ENCODE data around the gene RIOK2. TPM values are rescaled to one million over a fixed set of nuclear protein-coding genes. Genes with fewer than 3 reads are reported as not detected.
A peak's percentile ranks its signal among the peaks of the same experiment; 100 is the strongest.
"Not testable (repeated sequence)": the region's sequence is repeated elsewhere in the genome, so short reads cannot be mapped to it uniquely, and the experiment has no call there.

RIOK2 gene
- 28.4 and 29.2 TPM in 2 replicates for total RNA-seq (2014; rRNA removed; shearing (Covaris generic); ENCODE audit: low replicate concordance)

DNA sequence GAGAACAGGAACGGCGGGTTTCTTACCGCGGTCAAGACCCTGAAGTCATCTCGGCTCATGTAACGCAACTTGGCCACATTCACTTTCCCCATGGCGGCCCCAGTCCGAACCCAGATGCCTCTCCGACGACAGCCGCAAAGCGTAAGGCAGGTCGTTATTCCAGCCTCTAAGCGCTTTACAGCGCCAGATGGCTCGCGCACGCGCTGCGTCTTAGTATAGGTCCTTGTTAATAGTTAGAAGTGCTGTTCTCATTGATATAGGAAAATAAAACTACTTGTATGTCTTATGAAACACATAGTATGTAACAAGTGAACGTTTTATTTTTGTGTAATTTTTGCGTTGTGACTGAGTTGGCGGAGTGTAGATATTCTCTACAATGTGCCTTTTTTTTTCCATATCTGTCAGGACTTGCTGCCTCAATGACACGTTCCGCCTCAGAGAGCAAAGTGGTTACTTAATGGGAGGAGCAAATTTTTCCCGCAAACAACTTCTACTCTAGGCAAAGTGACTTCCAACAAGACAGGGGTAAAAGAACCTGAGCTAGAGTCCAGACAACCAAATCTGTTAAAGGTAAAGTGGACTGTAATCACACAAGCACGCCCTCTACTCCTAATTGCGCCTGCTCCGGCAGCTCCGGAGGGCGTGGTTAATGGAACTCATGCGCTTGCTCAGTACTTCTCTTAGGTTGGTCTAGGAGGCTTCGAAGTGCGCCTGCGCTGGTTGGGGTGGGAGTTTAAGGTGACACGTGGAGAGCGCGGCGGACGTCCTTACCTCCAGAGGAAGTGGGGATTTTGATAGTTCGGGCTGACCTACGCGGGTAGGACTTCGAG, at the start of gene RIOK2:
TSS of gene RIOK2 (minus strand) at position 148 of the 830 bp plus-strand sequence. CDS start at position 92, 56 bp downstream.
- H3K9me3 ChIP-seq = peaks cover 4% of the 10 kb centered on the region; the same call in 1 of the 2 replicates
- DNase-seq = peak; percentile 98
- peak within 1 kb of the TSS; percentile 86 for H3K4me3 ChIP-seq
- no peaks in the 10 kb centered on the region for H3K27me3 ChIP-seq
- peaks cover 14% of the 10 kb centered on the region for H3K36me3 ChIP-seq

DNA sequence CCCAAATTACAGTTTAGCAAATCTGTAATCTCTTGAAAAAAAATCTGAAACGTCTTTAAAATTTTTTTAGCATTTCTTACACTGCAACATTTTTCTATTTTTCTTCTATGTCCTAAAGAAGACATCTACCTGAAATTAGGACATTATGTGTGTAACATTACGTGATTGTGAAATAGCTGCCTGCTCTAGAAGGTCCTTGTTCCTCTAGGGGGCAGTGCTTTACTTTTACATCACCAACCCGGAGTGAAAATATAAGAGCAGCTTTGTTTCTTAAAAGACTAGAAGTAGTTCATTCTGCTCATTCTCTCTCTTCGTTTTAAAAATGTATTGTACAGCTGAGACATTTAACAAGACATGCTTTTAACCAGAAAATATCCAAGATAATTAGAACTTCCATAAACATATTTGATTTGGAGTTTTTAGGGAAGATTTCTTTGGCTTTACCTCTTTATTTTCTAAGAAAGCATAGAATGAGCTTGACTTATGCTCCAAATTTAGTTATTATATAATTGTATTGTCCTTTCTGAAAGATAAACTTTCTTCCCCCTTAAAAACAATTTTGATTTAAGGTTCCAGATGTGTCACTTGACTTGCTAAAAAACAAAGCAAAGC, 48.1 kb upstream of the RIOK2 start:
- no peak overlapping the region for H3K4me3 ChIP-seq
- peak; percentile 13 for DNase-seq
- no peaks in the 10 kb centered on the region for H3K9me3 ChIP-seq
- no peaks in the 10 kb centered on the region for H3K36me3 ChIP-seq
- peaks cover 5% of the 10 kb centered on the region; the same call in 1 of the 2 replicates for H3K27me3 ChIP-seq

DNA sequence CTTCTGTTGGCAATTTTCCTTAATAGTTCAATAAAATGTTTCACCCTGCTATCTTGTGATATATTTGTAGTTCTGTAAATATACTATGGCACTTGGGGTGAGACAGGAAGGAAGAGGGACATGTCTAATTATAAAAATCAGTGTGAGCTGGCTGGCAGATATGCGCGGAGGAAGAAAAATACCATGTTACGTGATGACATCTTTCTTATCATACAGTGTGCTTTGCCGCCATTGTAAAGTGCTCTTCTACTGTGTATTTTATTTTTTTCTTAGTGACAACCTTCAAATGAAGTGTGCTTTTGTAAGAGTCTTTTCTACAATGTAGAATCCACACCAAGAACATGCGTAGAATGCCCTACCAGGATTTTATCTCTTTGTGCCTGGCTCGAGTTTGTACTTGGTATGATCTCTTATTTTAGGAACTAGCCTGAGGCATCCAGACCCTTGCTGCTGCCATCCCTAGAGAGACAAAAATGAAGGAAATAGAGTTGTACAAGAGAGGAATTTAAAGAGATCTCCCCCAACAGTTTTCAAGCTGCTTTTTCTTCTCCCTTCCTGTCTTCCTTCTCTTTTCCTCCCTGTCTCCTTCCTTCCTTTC, 46.7 kb upstream of the RIOK2 start:
- Histone ChIP-seq H3K9me3 (no peaks in the 10 kb centered on the region), H3K36me3 (no peaks in the 10 kb centered on the region), H3K4me3 (no peak overlapping the region), H3K27me3 (peaks cover 5% of the 10 kb centered on the region; the same call in 1 of the 2 replicates)
- DNase-seq = no peak

DNA sequence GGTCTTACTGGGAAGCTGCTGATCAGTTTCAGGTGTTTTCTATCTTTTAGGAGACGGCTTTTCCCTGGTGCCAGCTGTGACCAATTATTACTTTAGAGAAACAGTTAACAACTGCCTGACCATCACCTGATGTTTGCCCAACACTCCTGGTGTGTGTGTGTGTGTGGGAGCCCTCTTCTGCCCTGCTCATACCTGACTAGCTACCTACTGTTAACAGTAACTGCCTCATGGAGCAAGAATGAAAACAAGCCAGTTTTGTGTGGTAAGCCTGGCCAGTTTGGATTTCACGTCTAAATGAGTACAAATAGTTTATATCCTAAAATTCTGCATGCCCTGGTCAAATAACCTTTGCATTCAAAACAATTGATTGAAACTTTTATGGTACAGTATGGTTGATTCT, 46.1 kb upstream of the RIOK2 start:
- no peak overlapping the region for H3K4me3 ChIP-seq
- peaks cover 5% of the 10 kb centered on the region; the same call in 1 of the 2 replicates for H3K27me3 ChIP-seq
- DNase-seq = no peak
- H3K36me3 ChIP-seq = no peaks in the 10 kb centered on the region
- H3K9me3 ChIP-seq = no peaks in the 10 kb centered on the region

DNA sequence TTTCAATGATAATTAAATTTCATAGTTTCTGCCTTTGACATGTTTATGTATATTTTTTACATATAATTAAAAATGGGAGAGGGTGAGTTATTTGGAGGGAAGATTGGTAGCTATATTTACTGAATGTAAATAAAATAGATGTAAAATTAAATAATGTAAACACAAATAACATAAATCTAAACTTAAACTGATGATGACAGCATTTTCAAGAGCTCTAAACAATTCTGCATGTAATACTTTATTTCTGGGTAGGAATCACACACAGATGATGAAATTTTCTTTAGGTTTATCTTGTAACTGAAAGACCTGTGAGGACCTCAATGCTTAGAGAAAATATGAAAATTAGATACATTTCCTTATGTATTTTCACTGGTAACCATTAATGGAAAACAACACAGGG, 42.2 kb upstream of the RIOK2 start:
- Histone ChIP-seq H3K36me3 (no peaks in the 10 kb centered on the region), H3K9me3 (no peaks in the 10 kb centered on the region), H3K27me3 (peaks cover 1% of the 10 kb centered on the region; the same call in 1 of the 2 replicates), H3K4me3 (no peak overlapping the region)
- DNase-seq = no peak

DNA sequence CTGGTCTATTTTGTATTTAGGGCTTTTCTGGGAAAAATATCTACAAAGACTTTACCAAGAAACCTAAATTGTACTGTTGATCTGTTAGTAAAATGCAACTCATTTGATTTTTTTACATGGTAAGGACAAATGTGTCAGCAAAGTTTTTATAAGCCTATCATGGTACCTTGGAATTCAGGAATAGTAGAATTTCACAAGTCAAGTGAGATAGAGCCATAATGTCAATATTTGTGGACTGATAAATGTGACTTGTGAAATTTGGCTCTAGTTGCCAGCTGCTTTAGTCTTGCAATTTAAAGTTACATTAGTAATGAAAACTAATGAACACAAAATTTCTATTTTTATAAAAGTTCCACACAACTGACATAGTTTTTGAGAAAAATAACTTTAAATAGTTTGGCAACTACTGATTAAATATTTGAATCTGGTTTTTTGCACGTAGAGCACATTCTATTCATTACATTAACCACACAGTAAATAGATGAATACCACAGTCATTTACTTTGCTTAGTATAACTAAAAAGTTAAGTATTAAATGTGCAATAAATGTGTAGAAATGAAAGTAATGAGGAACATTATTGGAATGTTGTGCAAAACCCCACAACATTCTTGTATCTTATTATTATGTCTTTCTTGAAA, 41.2 kb upstream of the RIOK2 start:
- no peak for DNase-seq
- no peaks in the 10 kb centered on the region for H3K36me3 ChIP-seq
- no peak overlapping the region for H3K4me3 ChIP-seq
- no peaks in the 10 kb centered on the region for H3K27me3 ChIP-seq
- no peaks in the 10 kb centered on the region for H3K9me3 ChIP-seq

DNA sequence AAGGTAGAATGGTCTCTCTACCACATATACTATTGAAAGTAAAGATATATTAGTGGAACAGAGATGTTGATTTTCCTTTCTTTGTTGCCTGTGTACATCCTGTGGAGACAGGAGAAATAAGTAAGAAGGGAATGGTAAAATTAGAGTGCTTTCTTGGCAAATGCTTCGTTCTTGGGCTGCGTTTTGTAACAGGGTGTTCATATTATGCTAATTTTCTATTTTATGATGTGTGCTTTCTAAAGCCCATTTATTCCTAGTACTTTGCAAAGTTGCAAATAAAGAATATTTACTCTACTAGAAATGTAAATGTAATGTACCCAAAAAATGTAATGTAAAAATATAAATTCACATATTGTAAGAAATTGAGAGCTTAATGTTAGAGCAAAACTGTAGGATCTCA, 40.5 kb upstream of the RIOK2 start:
- H3K9me3 ChIP-seq = no peaks in the 10 kb centered on the region
- H3K36me3 ChIP-seq = no peaks in the 10 kb centered on the region
- H3K4me3 ChIP-seq = no peak overlapping the region
- no peaks in the 10 kb centered on the region for H3K27me3 ChIP-seq
- DNase-seq = no peak

DNA sequence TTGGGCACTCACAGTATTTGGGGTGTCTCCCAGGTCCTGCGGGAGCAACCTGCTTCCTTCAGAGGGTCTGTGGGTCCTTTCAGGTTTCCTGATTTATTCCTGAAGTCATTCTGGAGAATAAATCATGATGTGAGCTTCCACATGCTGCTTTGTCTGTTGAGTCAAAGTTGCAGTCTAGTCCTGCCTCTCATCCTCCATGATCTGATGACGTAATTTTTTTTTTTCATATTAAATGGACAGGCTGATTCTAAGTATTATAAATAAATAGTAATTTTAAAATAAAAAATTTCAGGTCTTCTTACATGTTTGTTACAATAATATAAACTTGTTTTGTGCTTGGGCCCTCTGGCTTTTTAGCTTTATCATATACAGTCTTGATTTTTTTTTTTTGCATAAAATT, 26.3 kb upstream of the RIOK2 start:
- Histone ChIP-seq H3K27me3 (no peaks in the 10 kb centered on the region; the same call in 1 of the 2 replicates), H3K36me3 (no peaks in the 10 kb centered on the region), H3K9me3 (peaks cover 17% of the 10 kb centered on the region), H3K4me3 (no peak overlapping the region)
- DNase-seq = no peak

DNA sequence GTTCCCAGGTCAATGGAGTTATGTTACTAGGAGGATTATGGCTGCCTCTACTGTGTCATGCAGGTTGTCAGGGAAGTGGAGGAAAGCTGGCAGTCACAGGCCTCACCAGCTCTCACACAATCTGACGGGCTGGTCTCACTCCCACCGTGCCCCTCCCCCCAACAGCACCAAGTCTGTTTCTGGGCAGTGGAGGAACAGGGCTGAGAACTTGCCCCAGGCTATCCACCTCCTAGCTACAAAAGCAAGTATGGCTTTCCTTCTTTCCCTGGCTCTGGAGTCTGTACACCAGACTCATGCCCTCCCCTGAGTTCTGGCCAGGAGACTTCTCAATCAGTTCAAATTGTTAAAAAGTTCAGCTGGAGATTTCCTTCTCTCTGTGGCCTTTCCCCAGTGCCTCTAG, 25.7 kb upstream of the RIOK2 start:
- no peak for DNase-seq
- H3K36me3 ChIP-seq = no peaks in the 10 kb centered on the region

DNA sequence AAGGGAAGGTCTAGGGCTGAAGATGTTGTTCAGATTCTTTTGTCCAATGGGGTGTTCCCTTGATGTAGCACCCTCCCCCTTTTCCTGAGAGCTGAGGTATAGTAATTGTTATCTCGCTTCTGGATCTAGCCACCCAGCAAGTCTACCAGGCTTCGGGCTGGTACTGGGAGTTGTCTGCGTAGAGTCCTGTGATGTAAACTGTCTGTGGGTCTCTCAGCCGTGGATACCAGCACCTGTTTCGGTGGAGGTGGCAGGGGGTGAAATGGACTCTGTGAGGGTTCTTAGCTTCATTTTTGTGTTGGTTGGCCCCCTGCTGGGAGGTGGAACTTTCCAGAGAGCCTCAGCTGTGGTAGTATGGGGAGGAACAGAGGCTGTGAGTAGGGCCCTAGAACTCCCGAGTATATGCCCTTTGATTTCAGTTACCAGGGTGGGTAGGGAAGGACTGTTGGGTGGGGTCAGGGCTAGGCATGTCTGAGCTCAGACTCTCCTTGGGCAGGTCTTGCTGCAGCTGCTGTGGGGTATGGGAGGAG, 25.2 kb upstream of the RIOK2 start:
- Histone ChIP-seq H3K9me3 (peaks cover 6% of the 10 kb centered on the region; the same call in 1 of the 2 replicates), H3K27me3 (no peaks in the 10 kb centered on the region; the same call in 1 of the 2 replicates), H3K36me3 (no peaks in the 10 kb centered on the region), H3K4me3 (no peak overlapping the region)
- DNase-seq = no peak

More for the DNA sequence above, 25.7 kb upstream of the RIOK2 start:
- Histone ChIP-seq H3K27me3 (no peaks in the 10 kb centered on the region; the same call in 1 of the 2 replicates), H3K9me3 (peaks cover 10% of the 10 kb centered on the region), H3K4me3 (no peak overlapping the region)

DNA sequence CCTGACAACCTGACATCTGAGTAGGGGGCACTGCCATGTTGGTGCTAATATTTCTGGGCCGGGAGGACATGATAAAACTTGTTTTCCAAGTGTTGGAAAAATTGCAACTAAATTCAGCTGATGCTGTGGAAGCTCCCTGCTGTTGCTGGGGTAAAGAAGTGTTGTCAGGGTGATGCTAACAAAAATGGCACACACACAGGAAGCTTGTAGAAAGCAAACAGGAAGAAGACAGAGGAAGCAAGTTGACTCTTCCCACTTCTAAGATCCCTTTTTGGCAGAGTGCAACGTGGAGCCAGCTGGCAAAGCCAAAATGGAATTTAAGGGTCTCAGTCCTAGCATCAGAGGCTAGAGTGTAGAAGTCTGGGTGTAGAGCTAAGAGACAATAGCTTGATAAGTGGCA, 11.3 kb upstream of the RIOK2 start:
- DNase-seq = no peak
- Histone ChIP-seq H3K9me3 (no peaks in the 10 kb centered on the region), H3K27me3 (no peaks in the 10 kb centered on the region), H3K4me3 (no peak overlapping the region), H3K36me3 (no peaks in the 10 kb centered on the region)

DNA sequence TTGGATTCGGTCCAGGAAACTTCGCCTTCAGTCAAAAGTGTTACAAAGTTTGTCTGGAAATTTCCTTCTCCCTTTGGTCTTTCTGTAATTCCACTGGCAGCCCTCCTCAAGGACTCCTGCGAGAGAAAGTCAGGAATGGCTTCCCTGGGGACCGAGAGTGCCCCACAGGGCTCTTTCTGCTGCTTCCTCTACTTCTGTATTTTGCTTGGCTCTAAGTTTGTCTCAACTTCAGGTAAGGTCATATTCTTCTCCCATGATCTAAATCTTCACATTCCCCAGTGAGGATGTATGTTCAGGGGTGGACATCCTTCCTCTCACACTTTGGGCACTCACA, 10.3 kb upstream of the RIOK2 start:
- Histone ChIP-seq H3K4me3 (no peak overlapping the region), H3K27me3 (no peaks in the 10 kb centered on the region), H3K36me3 (no peaks in the 10 kb centered on the region), H3K9me3 (no peaks in the 10 kb centered on the region)
- DNase-seq = no peak

DNA sequence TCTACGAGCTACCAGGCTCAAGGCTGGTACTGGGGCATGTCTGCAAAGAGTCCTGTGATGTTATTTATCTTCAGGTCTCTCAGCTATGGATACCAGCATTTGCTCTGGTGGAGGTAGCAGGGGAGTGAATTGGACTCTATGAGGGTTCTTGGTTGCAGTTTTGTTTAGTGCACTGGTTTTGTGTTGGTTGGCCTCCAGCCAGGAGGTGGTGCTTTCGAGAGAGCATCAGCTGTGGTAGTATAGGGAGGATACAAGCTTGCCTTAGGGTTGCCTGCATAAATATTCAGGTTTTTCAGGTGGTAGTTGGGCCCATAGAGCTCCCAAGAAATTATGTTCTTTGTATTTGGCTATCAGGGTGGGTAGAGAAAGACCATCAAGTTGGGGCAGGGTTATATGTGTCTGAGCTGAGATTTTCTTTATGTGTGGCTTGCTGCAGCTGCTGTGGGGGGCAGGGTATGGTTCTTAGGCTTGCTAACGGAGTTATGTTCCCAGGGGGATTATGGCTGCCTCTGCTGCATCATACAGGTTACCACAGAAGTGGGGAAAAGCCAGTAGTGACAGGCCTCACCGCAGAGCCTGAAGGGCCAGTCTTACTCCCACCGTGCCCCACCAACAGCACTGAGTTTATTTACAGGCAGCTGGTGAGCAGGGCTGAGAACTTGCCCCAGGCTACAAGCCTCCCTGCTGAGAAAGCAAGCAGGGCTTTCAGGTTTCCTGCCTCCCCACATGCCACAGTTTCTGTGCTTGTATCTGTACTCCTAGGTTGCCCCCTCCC, 9.7 kb upstream of the RIOK2 start:
- Histone ChIP-seq H3K9me3 (no peaks in the 10 kb centered on the region), H3K36me3 (no peaks in the 10 kb centered on the region), H3K4me3 (no peak overlapping the region), H3K27me3 (no peaks in the 10 kb centered on the region)
- no peak for DNase-seq

DNA sequence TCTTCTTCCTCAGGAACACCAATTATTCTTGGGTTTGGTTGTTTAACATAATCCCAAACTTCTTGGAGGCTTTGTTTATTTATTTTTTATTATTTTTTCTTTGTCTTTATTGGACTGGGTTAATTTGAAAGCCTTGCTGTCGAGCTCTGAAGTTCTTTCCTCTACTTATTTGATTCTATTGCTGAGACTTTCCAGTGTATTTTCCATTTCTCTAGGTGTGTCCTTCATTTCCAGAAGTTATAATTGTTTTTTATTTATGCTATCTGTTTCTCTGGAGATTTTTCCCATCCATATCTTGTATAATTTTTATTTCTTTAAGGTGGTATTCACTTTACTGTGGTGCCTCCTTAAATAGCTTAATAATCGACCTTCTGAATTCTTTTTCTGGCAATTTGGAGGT, 8.8 kb upstream of the RIOK2 start:
- Histone ChIP-seq H3K36me3 (no peaks in the 10 kb centered on the region), H3K27me3 (no peaks in the 10 kb centered on the region), H3K4me3 (no peak overlapping the region), H3K9me3 (no peaks in the 10 kb centered on the region)
- DNase-seq = no peak

DNA sequence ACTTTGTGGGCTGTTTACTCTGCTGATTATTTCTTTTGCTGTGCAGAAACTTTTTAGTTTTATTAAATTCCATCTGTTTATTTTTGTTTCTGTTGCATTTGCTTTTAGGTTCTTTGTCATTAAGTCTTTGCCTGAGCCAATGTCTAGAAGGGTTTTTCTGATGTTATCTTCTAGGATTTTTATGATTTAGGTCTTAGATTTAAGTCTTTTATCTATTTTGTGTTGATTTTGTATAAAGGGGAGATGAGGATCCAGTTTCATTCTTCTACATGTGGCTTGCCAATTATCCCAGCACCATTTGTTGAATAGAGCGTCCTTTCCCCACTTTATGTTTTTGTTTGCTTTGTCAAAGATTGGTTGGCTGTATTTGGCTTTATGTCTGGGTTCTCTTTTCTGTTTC, 6.5 kb upstream of the RIOK2 start:
- not testable (repeated sequence) for H3K4me3 ChIP-seq, H3K27me3 ChIP-seq, H3K9me3 ChIP-seq, DNase-seq, H3K36me3 ChIP-seq

DNA sequence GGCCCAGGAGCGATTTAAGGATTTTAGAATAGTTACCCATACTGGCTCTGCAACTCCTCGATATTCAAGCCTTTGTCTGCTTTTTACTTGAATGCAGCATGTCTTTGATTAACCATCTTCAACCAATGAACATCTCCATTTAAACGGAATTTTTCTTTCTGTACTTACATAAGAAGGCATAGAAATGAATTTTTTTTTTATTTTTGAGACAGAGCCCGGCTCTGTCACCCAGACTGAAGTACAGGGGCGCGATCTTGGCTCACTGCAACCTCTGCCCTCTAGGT, 825 bp upstream of the RIOK2 start:
- H3K9me3 ChIP-seq = peaks cover 4% of the 10 kb centered on the region; the same call in 1 of the 2 replicates
- no peak for DNase-seq
- no peaks in the 10 kb centered on the region for H3K27me3 ChIP-seq
- H3K4me3 ChIP-seq = peak overlapping the region; percentile 86
- H3K36me3 ChIP-seq = peaks cover 12% of the 10 kb centered on the region

Data from MG63 (cell line).